NCI-H2196 (cell line): ENCODE results near the gene RFX1.

Source experiments
- DNase-seq: peaks from one replicate; lab custom pipeline; 2025; ENCODE audit not compliant: unreplicated experiment; lab: John Stamatoyannopoulos, UW

The RFX1 gene

GRCh38 chr19:13996928-13997630 is 9.0 kb downstream of the RFX1 start:
- no peak for DNase-seq

GRCh38 chr19:13995878-13996765 is 10.0 kb downstream of the RFX1 start:
- DNase-seq, result no peak

- no peak for DNase-seq
Measured at GRCh38 chr19:13995017-13995728, 10.9 kb downstream of the RFX1 start.

GRCh38 chr19:13993590-13994300 is 12.4 kb downstream of the RFX1 start:
- DNase-seq, result no peak

GRCh38 chr19:13992025-13992424 is 14.1 kb downstream of the RFX1 start:
- DNase-seq, result no peak

GRCh38 chr19:13990085-13990484 is 16.0 kb downstream of the RFX1 start:
- no peak for DNase-seq

- DNase-seq, result peak; percentile 15
Measured at GRCh38 chr19:13989487-13989886, 16.6 kb downstream of the RFX1 start.

GRCh38 chr19:13987101-13987890 is 18.8 kb downstream of the RFX1 start:
- peak; percentile 48 for DNase-seq

GRCh38 chr19:13986348-13986904 is 19.7 kb downstream of the RFX1 start:
- DNase-seq, result peak; percentile 84

- peak; percentile 74 for DNase-seq
Measured at GRCh38 chr19:13985771-13986347, 20.3 kb downstream of the RFX1 start.

- peak; percentile 51 for DNase-seq
Measured at GRCh38 chr19:13984875-13985741, 21.0 kb downstream of the RFX1 start.

GRCh38 chr19:13984186-13984585 is 21.9 kb downstream of the RFX1 start:
- no peak for DNase-seq

GRCh38 chr19:13983213-13983889 is 22.8 kb downstream of the RFX1 start:
- peak; percentile 90 for DNase-seq

GRCh38 chr19:13982773-13983172 is 23.3 kb downstream of the RFX1 start:
- DNase-seq, result no peak

GRCh38 chr19:13981988-13982501 is 24.1 kb downstream of the RFX1 start:
- DNase-seq, result no peak

- DNase-seq, result no peak
Measured at GRCh38 chr19:13981467-13981866, 24.7 kb downstream of the RFX1 start.

GRCh38 chr19:13981021-13981420 is 25.1 kb downstream of the RFX1 start:
- DNase-seq, result no peak

GRCh38 chr19:13980340-13980739 is 25.8 kb downstream of the RFX1 start:
- no peak for DNase-seq
